Ovary (tissue), 3 donors: Measurements from ENCODE around the gene PNRC1.

Experiments
- CTCF ChIP-seq, 3 donors: fragments of 450-650 bp in 2 of 3; fragments of 200-600 bp in 1 of 3; IDR thresholded peaks; one replicate each; pipeline versions ENCODE4 v1.5.1 to v1.8.0; 2016 to 2022; ENCODE audit warnings: antibody characterized with exemption in 3 of 3, mild to moderate bottlenecking in 1 of 3
- POLR2A ChIP-seq: fragments of 450-650 bp; IDR thresholded peaks from one replicate; pipeline ENCODE4 v1.6.1; 2017; ENCODE audit warnings: antibody characterized with exemption, mild to moderate bottlenecking, moderate library complexity
- donor health status: DM: no; HTN: no; CAD: no.

GRCh38 chr6:89037141-89037900, 43.2 kb upstream of the PNRC1 start:
- TF ChIP-seq CTCF (IDR thresholded peaks at IDR 0.05) (no peak), POLR2A (no peak)
